Mammary epithelial cell (primary cell): ENCODE data around the gene GTF3C6.

Experiments
- CTCF ChIP-seq, 2 donors: IDR thresholded peaks in 1 of 2; conservative IDR thresholded peaks in 1 of 2; 2 replicates each; pipeline ENCODE4 v1.5.1; 2011 to 2012; ENCODE audit warnings: inconsistent platforms in 2 of 2, low read length in 2 of 2, mild to moderate bottlenecking in 2 of 2, control low read depth in 1 of 2, low read depth in 1 of 2; ENCODE audit not compliant: insufficient read depth in 1 of 2; ENCODE audit errors: extremely low read depth in 1 of 2
- EZH2 ChIP-seq: IDR thresholded peaks from 2 replicates; pipeline ENCODE4 v1.6.1; 2012; ENCODE audit warnings: low read length, inconsistent platforms, borderline replicate concordance

GRCh38 chr6:110999634-111000270 lies 41.2 kb downstream of the GTF3C6 start:
- peak; percentile 21 to 48 for TF ChIP-seq CTCF (conservative IDR thresholded peaks at IDR 0.05 in 1 of 2, IDR thresholded peaks at IDR 0.05 in 1 of 2; ENCODE audit: extremely low read depth in 1 of 2, insufficient read depth in 1 of 2, low read depth in 1 of 2, low read length in 2 of 2)
- TF ChIP-seq EZH2, result no peak
